Measurements from ENCODE around the gene CFAP43.

CFAP43 gene

GRCh38 chr10:104142081-104142480, 90.1 kb downstream of the CFAP43 start:
- DNase-seq (ENCODE audit: low read depth in 2 of 3, low spot score in 1 of 3) = no peak

- DNase-seq (ENCODE audit: low read depth in 2 of 3, low spot score in 1 of 3) = no peak
Observed at GRCh38 chr10:104139221-104139620, 92.9 kb downstream of the CFAP43 start.

GRCh38 chr10:104138131-104138530, 94.0 kb downstream of the CFAP43 start:
- DNase-seq (ENCODE audit: low read depth in 2 of 3, low spot score in 1 of 3) = no peak

- DNase-seq (ENCODE audit: low read depth in 2 of 3, low spot score in 1 of 3) = no peak
Observed at GRCh38 chr10:104130041-104130440, 102.1 kb downstream of the CFAP43 start.

GRCh38 chr10:104128214-104128613, 104.0 kb downstream of the CFAP43 start:
- no peak for DNase-seq (ENCODE audit: low read depth in 2 of 3, low spot score in 1 of 3)

GRCh38 chr10:104127411-104127810, 104.8 kb downstream of the CFAP43 start:
- no peak for DNase-seq (ENCODE audit: low read depth in 2 of 3, low spot score in 1 of 3)

- DNase-seq (ENCODE audit: low read depth in 2 of 3, low spot score in 1 of 3) = no peak
Observed at GRCh38 chr10:104123397-104123796, 108.8 kb downstream of the CFAP43 start.

- DNase-seq (ENCODE audit: low read depth in 2 of 3, low spot score in 1 of 3) = peak in 1 of 3 donors; percentile 24
Observed at GRCh38 chr10:104122225-104123107, 109.7 kb downstream of the CFAP43 start.

- DNase-seq (ENCODE audit: low read depth in 2 of 3, low spot score in 1 of 3) = peak; percentile 97 to 99 (median 98)
Observed at GRCh38 chr10:104121485-104122224, 110.5 kb downstream of the CFAP43 start, which contains the start of gene SFR1. SFR1 (plus strand) TSS chr10:104122171; CDS start chr10:104122184, 13 bp downstream.

GRCh38 chr10:104120903-104121484, 111.2 kb downstream of the CFAP43 start:
- peak; percentile 65 to 89 (median 71) for DNase-seq (ENCODE audit: low read depth in 2 of 3, low spot score in 1 of 3)

GRCh38 chr10:104120512-104120902, 111.7 kb downstream of the CFAP43 start:
- no peak for DNase-seq (ENCODE audit: low read depth in 2 of 3, low spot score in 1 of 3)

- no peak for DNase-seq (ENCODE audit: low read depth in 2 of 3, low spot score in 1 of 3)
Observed at GRCh38 chr10:104119996-104120395, 112.2 kb downstream of the CFAP43 start.

- no peak for DNase-seq (ENCODE audit: low read depth in 2 of 3, low spot score in 1 of 3)
Observed at GRCh38 chr10:104117839-104118323, 114.3 kb downstream of the CFAP43 start.

GRCh38 chr10:104113376-104113956, 118.7 kb downstream of the CFAP43 start:
- DNase-seq (ENCODE audit: low read depth in 2 of 3, low spot score in 1 of 3) = no peak

GRCh38 chr10:104109908-104110662, 122.1 kb downstream of the CFAP43 start:
- DNase-seq (ENCODE audit: low read depth in 2 of 3, low spot score in 1 of 3) = no peak

GRCh38 chr10:104104926-104105325, 127.2 kb downstream of the CFAP43 start:
- DNase-seq (ENCODE audit: low read depth in 2 of 3, low spot score in 1 of 3) = no peak

- DNase-seq (ENCODE audit: low read depth in 2 of 3, low spot score in 1 of 3) = no peak
Observed at GRCh38 chr10:104104418-104104817, 127.7 kb downstream of the CFAP43 start.

- DNase-seq (ENCODE audit: low read depth in 2 of 3, low spot score in 1 of 3) = no peak
Observed at GRCh38 chr10:104103956-104104355, 128.2 kb downstream of the CFAP43 start.

GRCh38 chr10:104101902-104102301, 130.3 kb downstream of the CFAP43 start:
- DNase-seq (ENCODE audit: low read depth in 2 of 3, low spot score in 1 of 3) = no peak

GRCh38 chr10:104100795-104101194, 131.4 kb downstream of the CFAP43 start:
- no peak for DNase-seq (ENCODE audit: low read depth in 2 of 3, low spot score in 1 of 3)
